HG02970 (cell line): Measurements from ENCODE around the gene PSMG4.

Experiments
- ATAC-seq: cut with Tn5 transposase; IDR thresholded peaks from one replicate; pipeline ENCODE4 v1.9.1; 2021; ENCODE audit warnings: mild to moderate bottlenecking, moderate library complexity, moderate number of reproducible peaks; ENCODE audit not compliant: unreplicated experiment, low FRiP score

The PSMG4 gene

DNA sequence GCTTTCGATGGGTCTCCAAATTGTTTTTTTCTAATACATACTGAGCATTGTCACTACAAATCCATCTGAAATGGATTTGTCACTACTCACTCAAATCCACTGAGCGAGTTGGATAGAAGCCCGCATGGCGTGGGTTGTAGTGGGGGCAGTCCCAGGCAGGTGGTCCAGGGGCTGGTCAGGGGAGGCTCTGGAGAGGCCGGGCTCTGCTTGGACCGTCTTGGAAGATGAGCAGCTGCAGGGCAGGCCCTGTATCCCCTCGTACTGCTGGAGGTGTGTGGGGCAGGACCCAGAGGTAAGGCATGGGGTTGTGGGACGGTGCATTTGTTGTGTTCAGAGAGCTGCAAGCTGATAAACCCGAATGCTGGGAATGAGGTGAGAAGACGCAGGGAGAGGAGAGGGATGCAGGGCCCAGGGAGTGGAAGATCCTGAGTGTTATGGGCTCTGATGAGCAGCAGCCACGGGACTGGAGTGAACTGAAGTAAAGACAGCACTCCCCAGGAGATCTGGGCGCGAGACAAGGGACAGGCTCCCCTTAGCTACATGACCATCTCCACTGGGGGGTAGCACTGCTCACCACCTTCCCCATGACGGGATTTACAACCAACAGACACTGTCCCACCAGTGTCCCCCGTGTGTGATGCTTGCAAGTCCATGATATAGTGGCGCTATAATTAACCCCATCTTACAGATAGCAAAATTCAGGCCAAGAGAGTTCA, 45.9 kb downstream of the PSMG4 start:
- no peak for ATAC-seq

- no peak for ATAC-seq
These were observed 46.4 kb downstream of the PSMG4 start for GRCh38 chr6:3305216-3305565.

GRCh38 chr6:3305831-3306230, 47.1 kb downstream of the PSMG4 start:
- ATAC-seq, result no peak

- ATAC-seq, result no peak
These were observed 48.1 kb downstream of the PSMG4 start for GRCh38 chr6:3306848-3307247.

GRCh38 chr6:3307436-3307835, 48.7 kb downstream of the PSMG4 start:
- ATAC-seq, result no peak

DNA sequence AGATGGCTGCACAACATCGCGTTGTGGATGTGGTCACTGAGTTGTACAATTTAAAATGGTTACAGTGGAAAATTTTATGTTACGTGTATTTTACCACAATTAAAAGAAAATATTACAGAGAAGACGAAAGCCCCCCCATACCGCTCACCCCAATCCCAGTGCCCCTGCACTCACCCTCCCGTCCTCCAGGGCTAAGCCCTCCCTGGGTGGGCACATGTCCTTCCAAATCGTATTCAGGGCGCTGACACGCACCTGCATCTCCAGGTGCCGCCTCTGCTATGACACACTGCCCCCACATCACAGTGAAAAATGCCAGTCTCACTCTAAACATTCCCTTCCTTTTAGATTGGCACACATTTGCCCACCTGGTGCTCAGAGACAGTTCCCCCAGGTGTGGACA, 49.4 kb downstream of the PSMG4 start:
- no peak for ATAC-seq

- no peak for ATAC-seq
These were observed 50.8 kb downstream of the PSMG4 start for GRCh38 chr6:3309391-3310050.

DNA sequence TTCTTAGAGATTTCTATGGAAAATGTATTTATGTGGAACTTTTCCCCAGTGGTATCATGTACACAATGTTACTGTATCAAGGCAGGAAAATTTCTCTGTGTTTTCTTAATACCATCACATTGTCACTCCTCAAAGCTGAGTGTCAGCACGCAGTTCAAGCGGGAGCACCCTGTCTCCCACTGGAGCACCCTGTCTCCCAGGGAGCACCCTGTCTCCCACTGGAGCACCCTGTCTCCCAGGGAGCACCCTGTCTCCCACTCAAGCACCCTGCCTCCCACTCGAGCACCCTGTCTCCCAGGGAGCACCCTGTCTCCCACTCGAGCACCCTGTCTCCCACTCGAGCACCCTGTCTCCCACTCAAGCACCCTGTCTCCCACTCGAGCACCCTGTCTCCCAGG, 51.3 kb downstream of the PSMG4 start:
- no peak for ATAC-seq

GRCh38 chr6:3310703-3311102, 52.0 kb downstream of the PSMG4 start:
- ATAC-seq, result no peak

DNA sequence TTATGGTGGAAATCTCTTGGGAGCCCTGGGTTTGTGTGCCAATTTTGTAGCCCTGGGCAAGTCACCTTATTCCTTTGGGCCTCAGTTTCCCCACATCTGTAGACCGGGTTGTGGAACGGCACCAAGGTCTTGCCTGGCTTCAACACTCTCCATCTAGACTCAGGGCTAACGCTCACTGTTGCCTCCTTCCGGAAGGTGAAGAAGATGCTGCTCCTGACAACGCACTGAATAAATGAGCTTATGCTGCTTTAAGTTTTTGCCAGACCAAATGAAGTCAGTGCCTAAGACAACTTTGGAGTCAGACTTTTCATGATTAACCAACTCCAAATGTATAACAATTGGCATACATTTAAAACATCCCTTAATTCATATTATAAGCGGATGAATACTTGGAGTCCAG, 53.1 kb downstream of the PSMG4 start:
- no peak for ATAC-seq

- ATAC-seq, result no peak
These were observed 54.0 kb downstream of the PSMG4 start for GRCh38 chr6:3312604-3313231.

DNA sequence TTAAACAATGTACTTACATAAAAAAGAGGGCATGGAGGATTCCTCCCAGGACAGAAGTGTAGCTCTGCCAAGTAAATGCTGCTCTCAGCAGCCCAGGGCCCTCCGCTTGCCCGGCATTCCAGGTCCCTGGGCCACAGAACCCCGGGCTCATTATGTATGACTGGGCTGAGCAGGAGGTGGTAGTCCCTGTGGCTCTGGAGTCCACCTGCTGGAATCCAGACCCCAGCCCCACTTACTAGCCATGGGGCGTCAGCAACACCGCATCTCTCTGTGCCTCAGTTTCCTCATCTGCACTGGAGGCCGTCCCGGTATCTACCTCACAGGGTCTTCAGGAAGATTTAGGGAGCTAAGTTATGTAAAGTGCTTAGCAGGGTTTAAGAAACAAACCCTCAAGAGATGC, 55.4 kb downstream of the PSMG4 start:
- ATAC-seq, result no peak

DNA sequence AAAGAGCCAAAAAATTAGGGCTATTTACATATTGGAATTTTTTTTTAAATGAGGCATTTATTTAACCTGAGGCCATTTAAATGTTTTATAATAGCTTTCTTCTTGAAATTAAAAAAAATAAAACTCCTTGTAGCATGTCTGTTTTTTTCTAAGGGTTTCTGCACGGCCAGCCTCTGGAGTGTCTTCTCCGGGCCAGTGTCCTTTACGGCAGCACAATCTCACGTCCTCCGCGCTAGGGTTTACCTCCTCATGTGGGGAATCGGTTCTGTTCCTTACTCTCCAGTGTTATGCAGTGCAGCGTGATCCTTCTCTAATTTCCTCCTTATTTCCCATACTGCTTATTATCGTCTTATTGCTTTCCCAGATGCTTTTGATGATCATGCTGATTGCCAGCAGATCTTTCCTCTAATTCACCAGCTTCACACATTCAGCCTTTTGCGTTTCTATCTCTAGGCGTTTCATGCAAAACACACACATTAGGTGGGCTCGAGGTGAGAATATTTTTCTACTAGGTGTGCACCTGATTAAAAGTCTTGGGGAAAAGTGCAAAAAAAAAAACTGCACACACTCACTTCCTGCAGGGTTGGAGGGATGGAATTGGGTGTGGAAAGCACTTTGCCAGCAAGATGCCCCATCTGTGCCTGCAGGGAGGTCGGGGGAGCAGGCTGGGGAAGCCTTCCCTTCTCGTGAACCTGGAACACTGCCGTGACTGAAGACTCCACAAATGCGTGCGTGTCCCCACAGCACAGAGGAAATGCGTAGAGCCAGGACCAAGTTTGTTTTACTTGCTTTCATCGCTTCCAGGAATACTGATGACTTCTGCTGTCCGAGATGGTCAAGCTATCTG, 56.1 kb downstream of the PSMG4 start:
- ATAC-seq, result no peak

GRCh38 chr6:3315841-3316240, 57.1 kb downstream of the PSMG4 start:
- ATAC-seq, result no peak

DNA sequence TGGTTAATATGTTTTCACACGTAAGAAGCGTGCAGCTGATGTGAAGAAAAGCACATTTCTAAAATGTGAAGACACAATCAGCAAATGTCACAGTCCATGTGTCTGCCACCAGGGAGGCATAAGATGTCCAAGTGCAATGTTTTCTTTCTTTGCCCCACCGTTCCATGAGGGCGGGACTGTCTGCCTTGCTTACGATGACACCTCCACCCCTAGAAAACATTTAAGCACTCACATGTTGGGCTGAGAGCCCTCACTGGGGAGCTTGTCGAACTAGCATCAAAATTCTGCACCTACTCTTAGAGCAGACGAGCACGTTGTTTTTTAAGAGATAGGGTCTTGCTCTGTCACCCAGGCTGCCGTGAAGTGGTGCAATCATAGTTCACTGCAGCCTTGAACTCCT, 57.6 kb downstream of the PSMG4 start:
- ATAC-seq, result no peak

DNA sequence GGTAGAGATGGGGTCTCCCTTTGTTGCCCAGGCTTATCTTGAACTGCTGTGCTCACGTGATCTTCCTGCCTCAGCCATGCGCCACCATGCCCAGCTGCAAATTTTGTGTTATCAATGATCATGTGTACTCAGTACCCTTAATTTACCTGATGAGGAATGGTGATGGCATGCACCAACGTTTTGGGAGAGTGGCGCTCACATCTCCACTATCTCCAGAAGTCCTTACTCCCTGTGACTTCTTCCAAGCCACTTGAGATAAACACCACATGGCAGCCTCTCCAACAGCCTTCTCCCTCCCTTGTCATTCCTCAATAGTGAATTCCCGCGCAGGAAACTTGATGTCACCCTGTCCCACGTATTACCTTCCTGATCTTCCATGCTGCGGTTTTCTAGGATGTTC, 58.1 kb downstream of the PSMG4 start:
- no peak for ATAC-seq
